ENCODE measurements around the gene LGALS4. TPM values are rescaled to one million over a fixed set of nuclear protein-coding genes. Genes with fewer than 3 reads are reported as not detected.
"Not testable (repeated sequence)": the region's sequence is repeated elsewhere in the genome, so short reads cannot be mapped to it uniquely, and the experiment has no call there.

LGALS4 gene
- total RNA-seq, 1 donor: 0.43 TPM

DNA sequence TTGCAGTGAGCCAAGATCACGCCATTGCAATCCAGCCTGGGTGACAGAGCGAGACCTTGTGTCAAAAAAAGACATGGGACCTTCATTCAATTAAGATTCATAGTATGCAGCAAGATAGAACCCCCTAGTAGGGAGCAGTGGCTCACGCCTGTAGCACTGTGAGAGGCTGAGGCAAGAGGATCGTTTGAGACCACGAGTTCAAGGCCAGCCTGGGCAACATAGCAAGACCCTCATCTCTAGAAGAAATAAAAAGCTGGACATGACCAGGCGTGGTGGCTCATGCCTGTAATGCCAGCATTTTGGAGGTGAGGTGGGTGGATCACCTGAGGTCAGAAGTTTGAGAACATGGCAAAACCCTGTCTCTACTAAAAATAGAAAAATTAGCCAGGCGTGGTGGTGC lies 32.3 kb downstream of the LGALS4 start:
- DNase-seq (ENCODE audit: low read depth): no peak
- H3K4me3 ChIP-seq (ENCODE audit: low read depth, low read length): no peak overlapping the region
- TF ChIP-seq, protein P1, sequence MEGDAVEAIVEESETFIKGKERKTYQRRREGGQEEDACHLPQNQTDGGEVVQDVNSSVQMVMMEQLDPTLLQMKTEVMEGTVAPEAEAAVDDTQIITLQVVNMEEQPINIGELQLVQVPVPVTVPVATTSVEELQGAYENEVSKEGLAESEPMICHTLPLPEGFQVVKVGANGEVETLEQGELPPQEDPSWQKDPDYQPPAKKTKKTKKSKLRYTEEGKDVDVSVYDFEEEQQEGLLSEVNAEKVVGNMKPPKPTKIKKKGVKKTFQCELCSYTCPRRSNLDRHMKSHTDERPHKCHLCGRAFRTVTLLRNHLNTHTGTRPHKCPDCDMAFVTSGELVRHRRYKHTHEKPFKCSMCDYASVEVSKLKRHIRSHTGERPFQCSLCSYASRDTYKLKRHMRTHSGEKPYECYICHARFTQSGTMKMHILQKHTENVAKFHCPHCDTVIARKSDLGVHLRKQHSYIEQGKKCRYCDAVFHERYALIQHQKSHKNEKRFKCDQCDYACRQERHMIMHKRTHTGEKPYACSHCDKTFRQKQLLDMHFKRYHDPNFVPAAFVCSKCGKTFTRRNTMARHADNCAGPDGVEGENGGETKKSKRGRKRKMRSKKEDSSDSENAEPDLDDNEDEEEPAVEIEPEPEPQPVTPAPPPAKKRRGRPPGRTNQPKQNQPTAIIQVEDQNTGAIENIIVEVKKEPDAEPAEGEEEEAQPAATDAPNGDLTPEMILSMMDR (IDR thresholded peaks at IDR 0.05; ENCODE audit: insufficient read depth, low read depth, low read length): no peak

DNA sequence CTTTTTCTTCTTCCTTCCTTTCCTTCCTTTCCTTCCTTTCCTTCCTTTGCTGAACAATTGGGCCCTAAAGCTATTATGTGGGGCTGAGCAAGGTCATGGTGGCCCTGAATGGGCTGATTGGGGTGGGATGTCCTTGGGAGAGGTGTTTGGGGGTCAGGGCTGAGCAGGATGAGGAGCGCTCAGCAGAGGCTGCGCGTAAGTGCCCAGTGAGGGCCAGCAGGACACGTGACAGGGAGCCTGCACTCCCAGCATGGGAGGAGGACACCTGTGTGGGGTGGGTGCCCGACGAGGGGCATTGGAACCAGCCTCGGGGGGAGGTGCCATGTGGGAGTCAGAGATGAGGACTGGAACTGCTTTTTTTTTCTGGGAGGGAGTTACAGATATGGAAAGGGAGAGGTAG lies 34.0 kb downstream of the LGALS4 start:
- DNase-seq (ENCODE audit: low read depth): no peak
- TF ChIP-seq, protein P1 (IDR thresholded peaks at IDR 0.05; ENCODE audit: insufficient read depth, low read depth, low read length): no peak
- H3K4me3 ChIP-seq (ENCODE audit: low read depth, low read length): no peak overlapping the region

DNA sequence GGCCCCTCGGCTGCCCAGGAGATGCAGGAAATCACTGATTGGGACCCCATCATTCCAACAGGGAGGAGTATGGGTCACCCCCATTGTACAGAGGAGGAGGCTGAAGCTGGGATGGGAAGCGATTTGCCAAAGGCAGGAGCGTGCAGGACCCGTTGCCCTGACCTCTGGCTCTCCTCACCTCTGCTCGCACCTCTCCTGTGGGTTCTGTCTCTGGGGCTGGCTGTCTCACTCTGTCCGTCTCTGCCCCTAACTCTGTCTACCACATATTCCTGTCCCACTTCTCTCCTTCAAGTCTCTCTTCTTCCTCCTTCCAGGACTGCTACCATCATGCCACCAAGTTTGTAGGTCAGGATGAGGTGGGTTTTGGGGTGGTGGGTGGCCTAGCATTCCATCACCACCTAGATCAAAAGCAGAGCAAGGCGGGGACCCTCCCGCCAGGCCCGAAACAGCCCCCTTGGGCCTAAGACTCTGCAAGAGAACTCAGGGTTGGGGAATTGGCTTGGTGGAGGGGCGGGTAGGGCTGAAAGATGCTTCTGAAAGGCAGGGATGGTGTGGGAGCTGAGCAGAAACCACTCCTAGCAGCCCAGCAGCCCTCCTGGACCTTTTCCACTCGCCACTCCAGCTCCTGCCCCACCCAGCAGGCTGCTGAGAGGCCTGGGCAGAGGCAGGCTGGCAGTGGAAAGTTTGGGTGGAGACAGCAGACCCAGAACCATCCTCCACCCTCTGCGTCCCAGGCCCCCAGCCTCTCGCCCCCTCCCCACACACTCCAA lies 38.4 kb downstream of the LGALS4 start:
- H3K4me3 ChIP-seq (ENCODE audit: low read depth, low read length): no peak overlapping the region
- DNase-seq (ENCODE audit: low read depth): no peak
- TF ChIP-seq, protein P1 (IDR thresholded peaks at IDR 0.05; ENCODE audit: insufficient read depth, low read depth, low read length): no peak

DNA sequence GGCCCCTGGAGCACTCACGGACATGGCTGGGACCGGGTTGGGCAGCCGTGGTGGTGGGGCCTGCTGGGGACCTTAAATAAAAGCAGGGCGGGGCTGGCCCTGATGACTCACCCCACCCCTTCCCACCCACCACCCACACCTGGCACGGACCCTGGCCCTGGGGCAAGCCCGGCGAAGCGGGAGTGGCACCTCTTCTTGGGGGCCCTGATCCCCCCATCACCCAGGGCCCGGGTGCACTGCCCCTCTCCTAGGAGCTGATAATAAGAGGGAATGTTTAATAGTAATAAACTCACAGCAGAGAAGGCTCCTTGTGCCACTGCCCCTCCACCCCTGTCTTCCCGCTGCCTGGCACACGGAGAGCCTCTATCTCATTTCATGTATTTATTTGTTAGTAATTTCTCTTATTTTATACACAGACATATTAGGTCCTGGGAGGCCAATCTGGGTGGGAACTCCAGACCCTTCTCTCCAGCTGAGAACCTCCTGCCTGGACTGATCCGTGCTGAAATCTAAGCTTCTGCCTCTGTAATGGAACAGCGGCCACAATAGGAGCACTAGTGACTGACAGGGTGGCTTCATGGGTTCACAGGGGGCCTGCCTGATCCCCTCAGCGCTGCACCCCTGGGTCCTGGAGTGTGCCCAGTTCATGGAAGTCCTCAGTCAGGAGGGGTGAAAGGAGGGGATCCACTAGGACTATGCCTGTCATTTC lies 39.1 kb downstream of the LGALS4 start, which contains the start of gene LGALS7:
TSS of gene LGALS7 (minus strand) at position 49 of the 709 bp plus-strand sequence. CDS start at position 24, 25 bp downstream.
- no peak for DNase-seq (ENCODE audit: low read depth)
- no peak within 1 kb of the TSS for H3K4me3 ChIP-seq (ENCODE audit: low read depth, low read length)
- TF ChIP-seq, protein P1 (IDR thresholded peaks at IDR 0.05; ENCODE audit: insufficient read depth, low read depth, low read length): no peak

DNA sequence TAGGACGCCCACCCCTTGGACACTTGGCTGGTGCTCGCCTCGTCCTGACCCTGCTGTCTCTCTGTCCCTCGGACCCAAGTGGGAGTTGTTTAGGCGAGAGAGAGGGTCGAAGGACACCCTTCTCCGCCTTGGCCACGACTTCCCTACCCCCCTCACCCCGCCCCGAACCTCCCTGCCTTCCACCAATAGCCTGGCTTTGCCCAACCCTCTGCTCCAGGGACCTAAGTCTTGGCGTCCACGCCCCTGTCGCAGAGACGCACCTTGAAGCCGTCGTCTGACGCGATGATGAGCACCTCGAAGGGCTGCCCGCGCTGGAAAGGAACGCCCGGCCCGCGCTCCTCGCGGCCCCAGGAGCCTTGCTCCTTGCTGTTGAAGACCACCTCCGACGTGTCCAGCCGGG lies 41.2 kb downstream of the LGALS4 start:
- not testable (repeated sequence) for DNase-seq (ENCODE audit: low read depth); H3K4me3 ChIP-seq (ENCODE audit: low read depth, low read length)

DNA sequence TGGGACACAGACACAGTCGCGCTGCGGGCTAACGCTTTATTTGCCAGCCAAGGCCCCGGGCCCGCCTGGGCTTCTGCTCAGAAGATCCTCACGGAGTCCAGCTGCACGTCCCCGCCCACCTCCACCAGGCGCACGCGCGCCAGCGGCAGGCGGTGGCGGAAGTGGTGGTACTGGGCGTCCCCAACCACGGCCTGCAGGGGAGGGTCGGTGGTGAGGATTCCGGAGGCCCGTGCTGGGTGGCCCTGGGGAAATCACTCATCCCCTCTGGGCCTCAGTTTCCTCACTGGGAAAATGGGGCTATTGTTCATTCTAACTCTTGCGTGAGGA lies 41.8 kb downstream of the LGALS4 start:
- DNase-seq (ENCODE audit: low read depth); H3K4me3 ChIP-seq (ENCODE audit: low read depth, low read length): not testable (repeated sequence)

DNA sequence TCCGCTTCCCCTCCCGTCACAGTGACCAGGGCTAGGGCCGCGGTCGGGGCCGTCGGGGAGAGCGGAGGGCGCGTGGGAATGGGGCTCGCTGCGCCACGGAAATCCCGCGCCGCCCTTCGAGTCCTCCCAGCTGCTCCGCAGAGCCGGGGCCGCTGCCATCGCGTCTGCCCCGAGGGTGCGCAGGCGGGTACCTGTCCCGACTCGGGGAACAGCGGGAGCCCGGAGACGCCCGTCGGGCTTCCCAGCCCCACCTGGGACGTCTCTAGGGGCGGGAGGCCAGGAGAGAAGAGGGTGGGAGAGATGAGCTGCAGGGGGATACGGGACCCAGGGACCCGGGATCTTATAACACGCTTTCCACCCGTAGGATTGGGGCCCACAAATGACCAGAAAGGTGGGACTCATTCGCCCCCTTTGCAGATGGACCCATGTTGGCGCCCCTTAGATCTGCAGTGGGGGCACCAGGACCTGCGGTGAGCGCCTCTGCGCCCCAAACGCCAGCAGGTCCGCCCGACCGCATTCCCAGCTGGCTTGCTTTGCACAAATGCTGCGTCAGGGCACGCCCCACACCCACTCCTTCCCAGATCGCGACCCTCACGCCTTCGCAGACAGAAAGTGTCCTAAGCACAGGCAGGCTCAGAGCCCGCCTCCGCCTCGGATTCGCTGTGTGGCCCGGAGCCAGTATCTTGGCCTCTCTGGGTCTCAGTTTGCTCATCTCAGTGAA lies 42.4 kb downstream of the LGALS4 start:
- DNase-seq (ENCODE audit: low read depth); H3K4me3 ChIP-seq (ENCODE audit: low read depth, low read length): not testable (repeated sequence)

DNA sequence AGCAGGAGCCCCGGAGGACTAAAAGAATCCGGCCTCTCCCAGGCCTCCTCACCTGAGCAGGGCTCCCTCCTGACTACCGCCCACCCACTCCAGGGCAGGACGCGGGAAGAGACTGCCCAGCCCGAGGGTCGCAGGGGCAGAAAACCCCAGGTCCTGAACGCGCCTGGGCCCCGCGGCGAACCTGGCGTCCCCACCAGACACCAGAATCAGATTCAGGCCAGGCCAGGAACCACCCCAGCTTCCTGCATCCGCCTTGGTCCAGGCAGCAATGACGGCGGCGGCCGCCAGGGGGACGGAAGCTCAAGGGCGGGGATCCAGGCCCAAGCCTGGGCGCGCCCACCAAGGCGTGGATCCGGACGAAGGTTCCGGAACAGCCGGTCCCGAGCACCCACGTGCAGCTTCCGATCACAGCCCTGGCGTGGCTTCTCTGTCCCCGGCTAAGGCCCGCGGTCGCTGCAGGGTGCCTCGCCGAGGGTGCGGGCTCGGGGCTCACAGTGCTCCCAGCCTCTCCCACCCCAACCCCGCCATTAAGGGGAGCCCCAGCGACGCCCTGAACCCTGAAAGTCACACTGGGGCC lies 43.0 kb downstream of the LGALS4 start:
- H3K4me3 ChIP-seq (ENCODE audit: low read depth, low read length): no peak overlapping the region
- peak; percentile 71 for DNase-seq (ENCODE audit: low read depth)

More for the DNA sequence above, 43.0 kb downstream of the LGALS4 start:
- TF ChIP-seq, protein P1 (IDR thresholded peaks at IDR 0.05; ENCODE audit: insufficient read depth, low read depth, low read length): peak; percentile 55

Measured in fibroblast of villous mesenchyme (primary cell).